CD4-positive, alpha-beta T cell treated with Interleukin-17A for 1 hour (primary cell): ENCODE measurements around the gene FLCN.

Experiments used
- DNase-seq: peaks from one replicate; pipeline ENCODE4 v3.0.0-alpha.2; 2020

FLCN gene

GRCh38 chr17:17164156-17164555 lies 72.8 kb downstream of the FLCN start:
- no peak for DNase-seq
